Body of pancreas (tissue), 4 donors: Measurements from ENCODE around the gene SLC5A2. TPM values are rescaled to one million over a fixed set of nuclear protein-coding genes. Genes with fewer than 3 reads are reported as not detected.

Source experiments
- ATAC-seq: fragments of 150-250 bp; one replicate; pipeline ENCODE4 v1.9.1; 2016
- DNase-seq, 4 donors: peaks; one replicate each; pipeline ENCODE4 v3.0.0-alpha.2; 2019
- H3K27ac ChIP-seq, 4 donors: fragments of 200-600 bp; sonication (generic); 1 replicate in 3 of 4; 2 replicates in 1 of 4; pipeline versions ENCODE4 v1.5.1 to v1.6.1; 2016 to 2019; ENCODE audit warnings: mild to moderate bottlenecking in 1 of 4, mixed read lengths in 1 of 4, moderate library complexity in 1 of 4
- H3K27me3 ChIP-seq, 2 donors: fragments of 200-600 bp; sonication (generic); one replicate each; pipeline ENCODE4 v1.6.0; 2016; ENCODE audit warnings: mild to moderate bottlenecking in 1 of 2
- H3K36me3 ChIP-seq, 2 donors: fragments of 200-600 bp; sonication (generic); replicated peaks in 1 of 2; 2 replicates each; pipeline ENCODE4 v1.5.1; 2016; ENCODE audit warnings: low read depth in 2 of 2; ENCODE audit not compliant: insufficient read depth in 1 of 2
- H3K4me1 ChIP-seq: fragments of 200-600 bp; sonication (generic); one replicate; pipeline ENCODE4 v1.6.0; 2016
- H3K4me3 ChIP-seq, 2 donors: fragments of 200-600 bp; sonication (generic); 1 replicate in 1 of 2; 2 replicates in 1 of 2; pipeline ENCODE4 v1.5.1; 2016 to 2019
- H3K9me3 ChIP-seq, 3 donors: fragments of 200-600 bp; sonication (generic); 1 replicate in 2 of 3; 2 replicates in 1 of 3; pipeline ENCODE4 v1.5.1; 2016
- CTCF ChIP-seq, 7 experiments: fragments of 450-650 bp in 4 of 7; fragments of 200-600 bp in 3 of 7; sonication (generic) in 3 of 7; IDR thresholded peaks; one replicate each; pipeline ENCODE4 v1.5.1; 2016 to 2019; ENCODE audit warnings: antibody characterized with exemption in 7 of 7
- POLR2A ChIP-seq, 3 donors: fragments of 450-650 bp; IDR thresholded peaks; one replicate each; pipeline ENCODE4 v1.6.1; 2016; ENCODE audit warnings: antibody characterized with exemption in 3 of 3, mild to moderate bottlenecking in 2 of 3
- WGBS, 2 donors: methylation state at CpG; one replicate each; pipeline ENCODE4 v1.1.5; 2017; 5-methylcytosine and 5-hydroxymethylcytosine counted together
- intact Hi-C: fragments of 100-400 bp; cut with DNase I; formaldehyde crosslinking; loops from one replicate; pipeline ENCODE4 v1.15.1; 2023
- total RNA-seq, 2 donors: library from RNA; depleted of rRNA; stranded (reverse); fragments of >200 nt; gene quantifications; one replicate each; pipeline ENCODE4 v1.1.0, GENCODE V29; 2016

Gene SLC5A2
- total RNA-seq, 2 donors from 2014 or later: 0.26 TPM; not detected in 1

- Histone ChIP-seq H3K4me3 (no peak overlapping the region), H3K4me1 (peaks cover 35% of the 10 kb centered on the region), H3K27ac (peak overlapping the region; percentile 87 to 94 (median 89)), H3K9me3 (no peaks in the 10 kb centered on the region), H3K27me3 (no peaks in the 10 kb centered on the region), H3K36me3 (no peaks in the 10 kb centered on the region)
- ATAC-seq (no peak), DNase-seq (no peak)
- intact Hi-C loops: no loop called here
- no peak for TF ChIP-seq POLR2A (IDR thresholded peaks at IDR 0.05)
- no peak for TF ChIP-seq CTCF (IDR thresholded peaks at IDR 0.05)
- WGBS, 2 donors: 14 to 25% methylated on average over 4 to 26 of the region's 26 CpGs
Observed at GRCh38 chr16:31475946-31476302, 7.0 kb upstream of the SLC5A2 start.

GRCh38 chr16:31476303-31477219 lies 6.4 kb upstream of the SLC5A2 start:
- peak; percentile 90 to 94 (median 94) for DNase-seq
- 6 to 7% methylated on average over 42 to 52 of the region's 68 CpGs for WGBS, 2 donors
- H3K4me3 ChIP-seq: peak overlapping the region; percentile 55 to 60
- ATAC-seq: peak; percentile 76
- H3K9me3 ChIP-seq: no peaks in the 10 kb centered on the region
- intact Hi-C loops: no loop called here
- H3K27ac ChIP-seq: peak overlapping the region; percentile 87 to 94 (median 89)
- no peaks in the 10 kb centered on the region for H3K27me3 ChIP-seq
- no peaks in the 10 kb centered on the region for H3K36me3 ChIP-seq
- peak; percentile 49 to 53 (median 51) for TF ChIP-seq POLR2A (IDR thresholded peaks at IDR 0.05)
- TF ChIP-seq CTCF (IDR thresholded peaks at IDR 0.05): no peak
- peaks cover 33% of the 10 kb centered on the region for H3K4me1 ChIP-seq

GRCh38 chr16:31477220-31478216 lies 5.4 kb upstream of the SLC5A2 start:
- Histone ChIP-seq H3K4me1 (peaks cover 26% of the 10 kb centered on the region), H3K9me3 (no peaks in the 10 kb centered on the region), H3K36me3 (no peaks in the 10 kb centered on the region), H3K27ac (peak overlapping the region; percentile 87 to 94 (median 89)), H3K4me3 (peak overlapping the region; percentile 29 to 55), H3K27me3 (no peaks in the 10 kb centered on the region)
- 1 to 6% methylated on average over 18 to 67 of the region's 67 CpGs for WGBS, 2 donors
- ATAC-seq (peak; percentile 71), DNase-seq (peak; percentile 82 to 88 (median 88))
- TF ChIP-seq CTCF (IDR thresholded peaks at IDR 0.05) (peak in 6 of 7 experiments; percentile 40 to 76 (median 68)), POLR2A (IDR thresholded peaks at IDR 0.05) (peak; percentile 37 to 58 (median 50))
- intact Hi-C loops: no loop called here

- no peaks in the 10 kb centered on the region for H3K36me3 ChIP-seq
- DNase-seq (no peak), ATAC-seq (no peak)
- no peaks in the 10 kb centered on the region for H3K27me3 ChIP-seq
- H3K4me3 ChIP-seq: no peak overlapping the region
- no peaks in the 10 kb centered on the region for H3K9me3 ChIP-seq
- peaks cover 22% of the 10 kb centered on the region for H3K4me1 ChIP-seq
- H3K27ac ChIP-seq: no peak overlapping the region
- TF ChIP-seq POLR2A (IDR thresholded peaks at IDR 0.05): no peak
- TF ChIP-seq CTCF (IDR thresholded peaks at IDR 0.05): no peak
- WGBS, 2 donors: 74 to 89% methylated on average over 3 of the region's 3 CpGs
- intact Hi-C loops: no loop called here
Observed at GRCh38 chr16:31478956-31479355, 4.0 kb upstream of the SLC5A2 start.
